ENCODE results near the gene ICAM4.

Gene ICAM4

DNA sequence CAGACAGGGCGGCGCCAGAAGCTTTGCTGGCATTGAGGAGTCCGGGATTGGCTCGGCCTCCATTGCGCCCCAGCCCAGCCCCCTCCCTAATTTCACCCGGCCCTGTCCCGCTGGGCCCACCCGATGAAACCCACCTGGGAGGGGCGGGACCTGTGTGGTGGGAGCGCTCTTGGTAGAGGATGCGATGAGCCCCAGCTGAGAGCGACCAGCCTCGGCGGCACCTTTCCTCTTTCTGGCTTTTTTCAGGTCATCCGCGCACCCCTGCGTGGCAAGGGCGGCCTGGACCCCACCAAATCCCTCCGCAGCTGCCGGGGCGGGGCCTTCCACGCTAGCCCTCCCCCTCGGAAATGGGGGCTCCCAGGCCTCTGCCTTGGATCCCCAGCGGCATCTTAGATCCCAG lies 22.7 kb downstream of the ICAM4 start, which contains the start of gene ZGLP1:
TSS of gene ZGLP1 (minus strand) at position 393 of the 400 bp plus-strand sequence.
- DNase-seq (ENCODE audit: insufficient read length, low spot score) (no peak), FAIRE-seq (no peak)
- no peak for TF ChIP-seq POLR2A (IDR thresholded peaks at IDR 0.05; ENCODE audit: low read depth, low read length)

DNA sequence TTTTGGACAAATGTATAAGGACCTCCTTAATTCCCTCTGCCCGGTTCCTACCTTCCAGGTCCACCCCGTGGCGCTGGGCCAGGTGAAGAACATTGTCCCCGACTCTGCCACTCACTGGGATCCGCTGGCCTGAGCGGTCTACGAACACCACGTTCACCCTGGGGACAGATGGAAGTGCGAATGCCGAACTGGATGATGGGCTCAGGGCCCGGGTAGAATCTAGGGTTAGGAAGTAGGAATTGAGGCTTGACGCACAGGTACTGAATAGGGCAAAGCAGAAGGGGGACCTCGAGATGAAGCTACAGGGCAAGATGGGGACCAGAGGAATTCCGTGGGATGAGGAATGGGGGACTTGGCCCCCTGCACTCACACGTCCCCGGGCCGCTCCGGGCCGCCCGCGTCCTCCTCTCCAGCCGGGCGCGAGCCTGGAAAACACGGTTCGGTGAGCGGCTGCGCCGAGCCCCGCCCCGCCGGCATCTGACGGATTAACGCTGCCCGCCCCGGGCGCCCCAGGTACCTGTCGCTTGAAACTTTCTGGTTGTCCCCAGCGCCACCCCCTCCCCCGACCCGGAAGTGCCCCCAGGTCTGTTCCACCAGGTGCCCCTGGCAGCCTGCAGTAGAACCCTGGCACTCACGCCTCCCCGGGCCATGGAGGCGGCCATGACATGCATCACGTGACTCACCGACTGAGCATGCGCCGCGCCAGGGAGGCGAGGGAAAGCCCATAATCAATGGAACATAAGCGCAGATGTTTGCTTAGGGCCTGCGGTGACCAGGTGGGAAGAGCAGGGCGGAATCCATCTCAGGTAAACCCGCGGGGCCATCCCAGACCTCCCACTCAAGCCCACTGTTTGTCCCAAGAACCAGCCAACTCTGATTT lies 28.8 kb downstream of the ICAM4 start, which contains the start of gene FDX2:
TSS of gene FDX2 (minus strand) at position 681 of the 880 bp plus-strand sequence. CDS start at position 662, 19 bp downstream.
- no peak for FAIRE-seq
- peak; percentile 88 for DNase-seq (ENCODE audit: insufficient read length, low spot score)
- TF ChIP-seq POLR2A (IDR thresholded peaks at IDR 0.05; ENCODE audit: low read depth, low read length), result peak; percentile 83

- FAIRE-seq (no peak), DNase-seq (ENCODE audit: insufficient read length, low spot score) (no peak)
Measured at GRCh38 chr19:10316229-10317044, 29.7 kb downstream of the ICAM4 start.

DNA sequence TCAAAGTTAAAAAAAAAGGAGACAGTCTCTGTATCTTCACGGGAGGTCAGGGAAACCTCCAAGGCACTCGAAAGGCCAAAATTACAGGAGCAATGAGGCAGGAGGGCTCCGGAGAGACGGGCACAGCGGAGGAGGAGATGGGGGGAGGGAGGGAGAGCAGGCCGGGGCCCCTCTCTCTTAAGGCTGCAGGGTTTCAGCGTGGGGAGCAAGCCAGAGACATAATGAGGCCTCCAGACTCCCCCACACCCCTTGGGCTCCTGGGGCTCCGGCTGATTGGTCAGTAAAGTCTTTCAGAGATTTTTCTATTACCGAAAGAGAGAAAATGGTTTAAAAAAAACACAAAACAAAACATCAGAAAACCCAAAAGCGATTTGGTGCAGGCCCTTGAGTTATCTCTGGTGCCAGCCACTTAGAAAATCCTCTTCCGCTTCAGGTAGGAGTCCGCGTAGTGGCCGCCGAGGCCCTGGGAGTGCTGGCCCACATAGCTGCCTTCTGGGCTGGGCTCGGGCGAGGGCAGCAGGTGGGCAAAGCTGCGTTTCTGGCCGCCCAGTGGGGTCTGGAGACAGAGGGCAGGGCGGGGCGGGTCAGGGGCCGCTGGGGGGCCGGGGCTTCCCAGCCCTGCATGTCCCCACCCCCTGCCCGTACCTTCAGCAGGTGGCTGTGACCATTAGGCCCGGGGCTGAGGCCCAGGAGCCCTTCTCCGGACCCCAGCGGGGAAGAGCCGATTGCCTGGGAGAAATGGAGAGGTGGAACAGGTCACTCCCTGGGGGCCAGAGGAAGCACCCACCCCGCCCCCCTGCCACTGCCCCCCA lies 30.5 kb downstream of the ICAM4 start:
- TF ChIP-seq POLR2A (IDR thresholded peaks at IDR 0.05; ENCODE audit: low read depth, low read length), result no peak
- DNase-seq (ENCODE audit: insufficient read length, low spot score) (no peak), FAIRE-seq (no peak)

More at GRCh38 chr19:10316229-10317044, 29.7 kb downstream of the ICAM4 start:
- no peak for TF ChIP-seq POLR2A (IDR thresholded peaks at IDR 0.05; ENCODE audit: low read depth, low read length)

GRCh38 chr19:10317857-10318462 lies 31.2 kb downstream of the ICAM4 start:
- FAIRE-seq, result no peak
- no peak for DNase-seq (ENCODE audit: insufficient read length, low spot score)
- TF ChIP-seq POLR2A (IDR thresholded peaks at IDR 0.05; ENCODE audit: low read depth, low read length), result no peak

DNA sequence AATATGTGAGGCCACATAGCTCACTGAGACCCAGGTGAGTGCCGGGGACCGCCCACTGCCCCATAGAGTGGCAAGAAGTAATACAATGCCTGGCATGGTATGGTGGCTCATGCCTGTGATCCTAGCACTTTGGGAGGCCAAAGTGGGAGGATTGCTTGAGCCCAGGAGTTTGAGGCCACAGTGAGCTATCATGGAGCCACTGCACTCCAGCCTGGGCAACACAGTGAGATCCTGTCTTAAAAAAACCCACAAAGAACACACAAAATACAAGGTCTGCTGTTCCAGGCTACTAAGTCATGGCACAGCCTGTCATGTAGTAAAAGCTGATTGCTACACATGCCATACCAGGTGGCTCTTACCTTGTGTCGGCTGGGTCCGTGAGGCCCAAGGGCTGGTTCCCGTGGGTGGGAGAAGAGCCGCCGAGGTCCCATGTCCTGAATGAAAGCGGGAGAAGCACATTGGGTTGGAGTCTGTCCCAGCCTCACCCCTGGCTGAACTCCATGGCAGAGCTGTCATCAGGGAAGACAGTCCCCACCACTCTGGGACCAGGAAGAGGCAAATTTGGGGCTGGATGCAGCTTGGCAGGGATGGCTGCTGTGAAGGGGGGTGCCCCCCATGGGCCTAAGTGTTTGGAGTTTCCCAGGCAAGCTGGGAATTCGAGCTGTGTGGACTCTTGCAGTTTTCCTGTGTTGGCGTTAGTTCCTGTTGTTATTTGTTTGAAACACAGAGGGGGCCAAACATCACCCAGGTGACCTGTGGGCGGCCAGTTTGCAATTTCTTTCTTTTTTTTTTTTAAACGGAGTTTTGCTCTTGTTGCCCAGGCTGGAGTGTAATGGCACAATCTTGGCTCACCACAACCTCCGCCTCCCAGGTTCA lies 32.3 kb downstream of the ICAM4 start:
- no peak for TF ChIP-seq POLR2A (IDR thresholded peaks at IDR 0.05; ENCODE audit: low read depth, low read length)
- FAIRE-seq, result no peak
- no peak for DNase-seq (ENCODE audit: insufficient read length, low spot score)

DNA sequence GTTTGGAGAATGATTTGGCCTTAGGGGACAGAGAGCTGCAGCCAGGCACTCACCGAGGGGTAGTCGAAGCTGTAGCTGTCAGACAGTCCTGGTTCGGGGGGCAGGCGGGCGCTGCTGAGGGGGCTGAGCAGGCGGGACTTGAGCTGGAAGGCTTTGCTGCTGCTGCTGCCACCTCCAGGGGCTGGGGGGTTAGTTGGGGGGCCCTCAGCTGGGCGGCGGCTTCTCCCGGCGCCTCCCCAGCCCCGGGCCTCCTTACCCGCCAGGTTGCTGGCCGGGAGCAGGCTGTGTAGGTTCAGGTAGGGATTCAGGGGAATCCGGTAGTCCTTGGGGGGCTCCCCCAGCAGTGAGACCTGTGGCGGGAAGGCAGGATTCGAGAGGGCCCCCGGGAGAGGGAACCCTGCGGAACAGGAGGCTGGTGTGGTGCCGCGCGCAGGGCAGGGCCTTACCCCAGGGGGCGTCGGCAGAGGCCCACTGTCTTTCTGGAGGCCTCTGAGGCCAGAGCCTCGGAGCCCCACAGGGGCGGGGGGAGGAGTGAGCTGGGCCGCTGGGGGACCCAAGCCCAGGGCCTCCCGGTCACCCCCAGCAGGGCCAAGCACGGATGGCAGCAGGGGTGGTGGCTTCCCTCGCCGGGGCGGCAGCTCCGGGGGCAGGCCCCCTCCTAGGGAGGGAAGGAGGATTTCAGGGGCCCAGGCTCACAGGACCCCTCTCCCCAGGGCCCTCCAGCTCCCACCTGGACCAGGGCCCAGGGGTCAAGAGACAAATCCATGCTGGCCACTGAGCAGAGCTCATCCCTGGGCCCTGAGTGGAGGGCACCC lies 34.1 kb downstream of the ICAM4 start:
- TF ChIP-seq POLR2A (IDR thresholded peaks at IDR 0.05; ENCODE audit: low read depth, low read length), result no peak
- FAIRE-seq, result no peak
- no peak for DNase-seq (ENCODE audit: insufficient read length, low spot score)

DNA sequence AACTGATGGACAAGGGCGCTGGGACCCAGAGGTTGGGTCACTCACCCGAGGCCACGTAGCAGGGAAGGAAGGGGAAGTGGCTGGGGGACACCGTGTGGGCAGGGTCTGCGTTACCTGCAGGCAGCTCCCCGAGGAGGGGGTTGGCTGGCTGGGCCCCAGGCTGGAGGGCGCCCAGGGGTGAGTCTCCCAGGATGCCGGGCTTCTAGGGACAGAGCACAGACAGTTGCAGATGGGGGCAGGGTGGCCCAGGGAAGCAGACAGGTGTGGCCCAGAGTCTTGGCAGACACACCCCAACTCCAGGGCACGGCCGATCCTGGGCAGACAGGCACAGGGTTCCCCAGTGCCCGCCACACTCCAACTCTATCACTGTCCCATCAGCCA lies 34.7 kb downstream of the ICAM4 start:
- TF ChIP-seq POLR2A (IDR thresholded peaks at IDR 0.05; ENCODE audit: low read depth, low read length), result no peak
- no peak for FAIRE-seq
- DNase-seq (ENCODE audit: insufficient read length, low spot score), result no peak

DNA sequence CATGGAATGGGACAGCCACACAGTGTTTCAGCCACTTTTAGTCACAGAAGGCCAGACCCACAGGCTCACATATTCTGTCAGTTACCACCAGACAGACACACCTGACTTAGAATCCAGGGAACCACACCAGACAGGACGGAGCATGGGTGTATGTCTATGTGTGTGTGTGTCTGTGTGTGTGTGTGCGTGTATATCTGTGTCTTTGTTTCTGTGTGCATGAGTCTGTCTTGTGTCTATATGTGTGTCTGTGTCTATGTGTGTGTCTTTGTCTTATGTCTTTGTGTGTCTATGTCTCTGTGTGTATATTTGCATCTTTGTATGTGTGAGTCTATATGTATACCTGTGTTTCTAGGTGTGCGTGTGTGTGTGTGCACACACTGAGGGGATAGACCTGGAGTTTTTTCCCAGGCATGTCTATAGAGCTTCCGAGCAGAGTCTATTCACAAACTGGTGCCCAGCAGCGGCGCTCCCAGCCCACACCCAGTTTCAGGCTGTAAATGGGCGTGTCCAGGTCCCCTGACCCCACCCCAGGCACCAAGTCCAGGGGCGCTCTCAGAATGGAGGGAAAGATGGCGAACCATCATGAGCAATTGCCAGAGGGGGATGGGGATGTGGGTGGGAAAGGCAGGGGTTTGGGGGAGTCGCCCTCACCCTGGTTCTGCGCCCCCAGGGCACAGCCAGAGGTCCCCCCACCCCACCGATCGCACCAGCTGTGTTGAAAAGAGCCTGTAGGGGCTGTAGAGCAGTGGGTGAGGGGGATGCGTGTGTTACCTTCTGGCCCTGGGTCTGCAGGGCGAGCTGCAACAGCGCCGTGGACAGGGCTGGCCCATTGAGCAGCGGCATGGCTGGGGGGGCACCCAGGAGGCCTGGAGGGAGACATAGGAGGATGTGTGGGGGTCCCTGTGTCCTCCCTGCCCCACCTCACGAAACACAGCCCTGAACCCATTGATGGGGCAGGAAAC lies 35.4 kb downstream of the ICAM4 start:
- TF ChIP-seq POLR2A (IDR thresholded peaks at IDR 0.05; ENCODE audit: low read depth, low read length), result no peak
- DNase-seq (ENCODE audit: insufficient read length, low spot score) (no peak), FAIRE-seq (no peak)

DNA sequence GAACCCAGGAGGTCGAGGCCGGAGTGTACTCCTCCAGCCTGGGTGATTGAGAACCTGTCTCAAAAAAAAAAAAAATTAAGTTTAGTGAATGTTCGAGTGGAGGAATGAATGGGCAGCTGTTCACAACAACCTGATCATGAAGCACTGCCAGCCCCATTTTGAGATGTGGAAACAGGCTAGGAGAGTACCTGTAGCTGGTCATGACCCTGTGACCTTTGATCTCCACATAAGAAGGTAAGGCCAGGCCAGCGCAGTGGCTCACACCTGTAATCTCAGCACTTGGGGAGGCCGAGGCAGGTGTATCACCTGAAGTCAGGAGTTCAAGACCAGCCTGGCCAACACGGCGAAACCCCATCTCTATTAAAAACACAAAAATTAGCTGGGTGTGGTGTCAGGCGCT lies 39.0 kb downstream of the ICAM4 start:
- DNase-seq (ENCODE audit: insufficient read length, low spot score) (no peak), FAIRE-seq (no peak)
- no peak for TF ChIP-seq POLR2A (IDR thresholded peaks at IDR 0.05; ENCODE audit: low read depth, low read length)

DNA sequence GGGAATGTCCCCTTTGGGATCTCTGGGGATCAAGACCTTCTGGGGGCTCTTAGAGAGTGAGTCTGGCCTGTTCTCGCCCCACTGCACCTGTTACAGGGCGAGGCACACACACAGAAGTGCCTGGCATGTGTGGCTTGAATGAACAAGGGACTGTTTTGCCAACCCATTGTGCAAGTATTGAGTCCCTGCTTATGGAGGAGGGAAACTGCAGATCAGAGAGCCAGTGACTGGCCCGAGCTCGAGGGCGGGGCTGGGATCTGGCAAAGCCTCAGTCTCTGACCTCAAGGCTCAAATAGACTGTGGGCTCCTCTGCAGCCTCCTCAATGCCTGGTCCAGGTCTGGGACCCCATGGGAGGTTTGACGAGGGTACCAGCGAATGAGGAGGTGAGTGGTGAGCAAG lies 41.0 kb downstream of the ICAM4 start:
- FAIRE-seq, result no peak

More for the DNA sequence above, 41.0 kb downstream of the ICAM4 start:
- DNase-seq (ENCODE audit: insufficient read length, low spot score), result no peak
- TF ChIP-seq POLR2A (IDR thresholded peaks at IDR 0.05; ENCODE audit: low read depth, low read length), result no peak
